GM12873 (cell line): ENCODE data around the gene MORN1.

ENCODE experiments used
- TF ChIP-seq, protein P1 (sequence below): IDR thresholded peaks from 2 replicates; pipeline ENCODE4 v1.5.1; 2012; ENCODE audit warnings: low read depth, mild to moderate bottlenecking, moderate library complexity, low read length, control low read depth; ENCODE audit not compliant: insufficient read depth; ENCODE audit errors: missing control alignments

The MORN1 gene

DNA sequence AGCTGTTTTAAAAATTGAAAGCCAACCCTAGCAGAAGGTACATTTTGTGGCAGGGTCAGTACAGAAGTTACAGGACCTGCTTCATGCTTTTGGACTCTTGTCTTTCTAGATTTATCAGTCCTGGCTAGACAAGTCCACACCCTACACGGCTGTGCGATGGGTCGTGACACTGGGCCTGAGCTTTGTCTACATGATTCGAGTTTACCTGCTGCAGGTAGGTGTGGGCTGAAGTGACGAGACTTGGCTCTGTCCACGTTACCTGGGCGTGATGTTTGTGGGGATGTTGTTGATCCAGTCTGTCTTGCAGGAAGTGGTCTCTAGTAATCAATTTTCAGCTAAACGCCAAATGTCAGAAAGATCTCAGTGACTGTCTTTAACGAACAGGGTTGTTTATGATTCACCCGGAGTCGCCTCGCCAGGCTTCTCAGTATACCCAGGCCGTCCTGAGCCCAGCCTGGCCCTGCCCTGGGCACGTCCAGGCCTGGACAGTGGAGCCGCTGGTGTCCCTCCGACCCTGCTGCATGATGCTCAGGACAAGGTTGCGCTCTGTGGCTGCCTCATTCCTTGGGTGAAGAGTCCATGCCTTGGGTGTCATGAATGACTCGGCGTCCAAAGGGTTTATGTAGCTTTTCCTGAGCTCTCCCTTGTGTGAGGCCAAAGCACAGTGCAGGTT is 5.8 kb upstream of the MORN1 start:
- TF ChIP-seq, protein P1, sequence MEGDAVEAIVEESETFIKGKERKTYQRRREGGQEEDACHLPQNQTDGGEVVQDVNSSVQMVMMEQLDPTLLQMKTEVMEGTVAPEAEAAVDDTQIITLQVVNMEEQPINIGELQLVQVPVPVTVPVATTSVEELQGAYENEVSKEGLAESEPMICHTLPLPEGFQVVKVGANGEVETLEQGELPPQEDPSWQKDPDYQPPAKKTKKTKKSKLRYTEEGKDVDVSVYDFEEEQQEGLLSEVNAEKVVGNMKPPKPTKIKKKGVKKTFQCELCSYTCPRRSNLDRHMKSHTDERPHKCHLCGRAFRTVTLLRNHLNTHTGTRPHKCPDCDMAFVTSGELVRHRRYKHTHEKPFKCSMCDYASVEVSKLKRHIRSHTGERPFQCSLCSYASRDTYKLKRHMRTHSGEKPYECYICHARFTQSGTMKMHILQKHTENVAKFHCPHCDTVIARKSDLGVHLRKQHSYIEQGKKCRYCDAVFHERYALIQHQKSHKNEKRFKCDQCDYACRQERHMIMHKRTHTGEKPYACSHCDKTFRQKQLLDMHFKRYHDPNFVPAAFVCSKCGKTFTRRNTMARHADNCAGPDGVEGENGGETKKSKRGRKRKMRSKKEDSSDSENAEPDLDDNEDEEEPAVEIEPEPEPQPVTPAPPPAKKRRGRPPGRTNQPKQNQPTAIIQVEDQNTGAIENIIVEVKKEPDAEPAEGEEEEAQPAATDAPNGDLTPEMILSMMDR, result no peak

DNA sequence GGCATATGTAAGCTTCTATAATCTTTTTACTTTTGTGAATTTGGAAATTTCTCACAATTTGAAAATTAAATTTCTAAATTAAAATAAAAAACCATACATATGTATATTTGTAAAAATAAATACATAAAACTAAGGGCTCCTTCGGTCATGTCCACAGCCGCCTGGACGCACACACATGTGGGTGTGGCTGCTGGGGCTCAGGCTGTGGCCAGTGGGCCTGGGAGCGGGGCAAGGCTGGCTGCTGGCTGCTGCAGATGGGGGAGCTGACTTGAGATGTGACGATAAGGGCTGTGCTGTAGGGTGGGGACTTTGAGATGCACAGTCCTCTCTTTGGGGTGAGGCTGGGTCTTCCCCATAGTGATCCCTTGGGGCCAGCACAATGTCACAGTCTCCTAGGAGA is 5.1 kb upstream of the MORN1 start:
- TF ChIP-seq, protein P1, result no peak

DNA sequence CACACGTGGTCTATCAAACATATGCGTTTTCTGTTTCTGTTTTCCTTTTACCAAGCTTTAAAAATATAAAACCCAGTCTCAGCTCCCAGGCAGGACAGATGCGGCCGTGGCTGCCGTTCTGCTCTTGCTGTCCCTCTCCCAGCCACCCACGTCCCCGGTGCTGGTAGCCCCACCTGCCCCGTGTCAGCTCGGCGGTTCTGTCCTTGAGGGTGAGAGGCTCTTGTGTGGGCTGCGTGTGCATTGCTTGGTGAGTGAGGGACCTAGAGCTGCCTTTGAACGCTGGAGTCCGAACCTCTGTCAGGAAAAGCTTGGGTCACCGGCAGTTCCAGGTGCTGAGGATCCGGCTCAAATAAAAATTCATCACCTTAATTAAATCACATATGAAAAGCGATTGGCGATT is 4.7 kb upstream of the MORN1 start:
- TF ChIP-seq, protein P1, result no peak

DNA sequence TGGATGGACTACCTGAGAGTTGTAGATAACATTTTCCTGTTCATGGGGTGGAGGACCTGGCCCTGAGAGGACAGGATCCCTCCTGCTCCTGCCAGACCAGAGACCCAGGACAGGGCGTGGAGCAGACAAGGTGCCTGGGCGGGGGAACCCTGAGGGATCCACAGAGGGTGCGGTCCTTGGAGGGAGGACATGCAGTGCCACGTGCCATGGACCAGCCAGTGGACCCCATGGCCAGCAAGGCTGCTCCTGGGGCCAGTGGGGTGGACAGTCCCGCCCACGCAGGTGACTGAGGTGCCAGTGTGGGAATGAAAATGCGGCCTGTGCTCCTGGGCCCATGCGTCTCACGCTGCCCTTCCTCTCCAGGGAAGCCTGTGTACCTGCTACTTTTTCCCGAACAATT is 3.9 kb upstream of the MORN1 start:
- TF ChIP-seq, protein P1, result no peak

DNA sequence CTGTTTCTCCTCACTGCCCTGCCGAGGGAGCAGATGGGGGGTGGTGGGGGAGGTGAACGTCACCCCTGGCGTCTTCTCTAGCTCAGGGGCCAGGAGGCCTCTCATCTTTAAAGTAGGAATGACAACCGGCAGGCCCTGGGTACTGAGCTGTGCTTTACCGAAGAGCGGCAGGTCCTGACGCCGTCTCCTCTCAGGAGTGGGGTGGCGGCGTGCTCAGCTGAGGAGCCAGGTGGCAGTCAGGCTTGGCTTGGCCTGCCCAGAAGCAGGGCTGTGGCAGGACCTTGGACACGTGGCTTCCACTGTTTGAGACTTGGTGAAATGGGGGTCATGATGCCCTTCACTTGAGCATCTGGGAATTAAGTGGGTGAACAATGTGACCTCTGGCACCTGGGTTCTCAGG is 3.4 kb upstream of the MORN1 start:
- TF ChIP-seq, protein P1, result no peak

DNA sequence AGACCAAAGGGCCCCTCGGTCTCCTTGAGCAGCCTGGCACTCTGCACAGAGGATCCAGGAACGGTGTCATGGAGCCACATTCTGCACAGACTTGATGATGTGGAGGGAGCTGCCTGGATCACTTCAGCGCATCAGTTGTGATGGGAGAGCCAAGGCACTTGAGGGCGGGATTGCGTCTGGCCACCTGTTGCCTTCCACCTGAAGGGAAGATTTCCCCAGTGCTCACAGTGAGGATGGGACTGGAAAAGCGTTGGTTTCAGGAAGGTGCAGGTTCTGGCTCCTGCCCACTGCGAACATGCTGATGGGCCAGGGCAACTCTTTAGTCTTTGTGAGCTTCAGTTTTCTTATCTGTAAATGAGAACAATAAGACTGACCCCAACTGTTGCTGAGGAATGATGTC is 2.9 kb upstream of the MORN1 start:
- TF ChIP-seq, protein P1, result no peak

DNA sequence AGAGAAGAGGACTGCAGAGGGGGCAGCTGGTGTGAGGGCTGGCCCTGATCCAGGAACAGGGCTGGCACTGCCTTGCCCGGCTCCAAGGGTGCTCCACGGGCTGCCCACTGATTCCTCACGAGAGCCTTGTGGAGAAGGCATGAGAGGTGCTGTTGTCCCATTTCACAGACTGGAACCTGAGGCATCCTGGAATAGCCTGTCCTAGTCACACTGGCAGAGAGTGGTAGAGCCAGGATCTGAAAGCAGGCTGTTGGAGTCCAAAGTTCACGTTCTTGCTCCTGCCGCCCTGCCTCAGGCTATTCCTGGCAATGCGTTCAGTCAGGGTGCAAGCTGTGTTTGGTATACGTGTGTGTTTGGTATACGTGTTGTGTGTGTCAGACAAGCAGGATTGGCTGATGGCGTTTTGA is 2.1 kb upstream of the MORN1 start:
- TF ChIP-seq, protein P1, result no peak
